ENCODE measurements around the gene CAMK1. TPM values are rescaled to one million over a fixed set of nuclear protein-coding genes. Genes with fewer than 3 reads are reported as not detected.
A peak's percentile ranks its signal among the peaks of the same experiment; 100 is the strongest.

CAMK1 gene
- total and polyA plus RNA-seq, 9 of the 15 experiments (the other 6 are each of a cell fraction or from before 2014, with no cell fraction given) = 0.23 to 10.7 (median 6.0) TPM

DNA sequence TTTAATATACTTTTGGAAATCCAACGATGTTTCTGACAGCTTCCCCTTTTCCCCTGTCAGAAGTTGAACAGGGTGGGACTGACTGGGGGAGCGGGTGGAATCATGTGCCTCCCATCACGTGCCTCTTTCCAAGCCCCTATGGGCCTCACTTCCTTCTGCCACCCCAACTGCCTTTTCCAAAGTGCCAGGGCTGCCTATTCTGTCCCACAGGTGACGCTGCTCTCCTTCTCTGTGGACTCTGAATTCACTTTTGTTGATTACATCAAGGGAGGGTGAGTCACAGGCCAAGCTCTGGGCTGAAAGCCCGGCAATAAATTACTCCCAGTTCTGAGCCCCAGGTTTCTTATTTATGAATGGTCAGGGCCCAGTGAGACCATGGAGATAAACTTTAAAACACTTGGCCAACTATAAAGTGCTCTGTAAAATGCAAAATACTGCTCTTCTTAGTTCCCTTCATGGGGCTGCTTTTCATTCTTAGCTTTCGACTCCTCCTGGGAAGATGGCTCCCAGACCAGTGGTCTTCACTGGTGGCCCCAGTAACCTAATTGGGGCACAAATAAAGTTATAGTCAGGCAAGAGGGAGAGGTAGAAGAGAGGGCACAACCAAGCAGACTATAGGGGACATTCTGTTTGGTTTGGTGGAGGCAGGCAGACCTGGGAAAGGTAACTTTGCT lies 53.8 kb downstream of the CAMK1 start (continued):
- TF ChIP-seq GTF2A2 (tag; IDR thresholded peaks at IDR 0.05) (no peak), E2F3 (CRISPR knock-in tag; IDR thresholded peaks at IDR 0.05) (peak; percentile 7; the same call in 1 of the 2 replicates), U2AF2 (optimal IDR thresholded peaks at IDR 0.05; ENCODE audit: low read depth, low read length) (no peak), KAT7 (CRISPR knock-in tag; IDR thresholded peaks at IDR 0.05; ENCODE audit: borderline replicate concordance) (no peak), ZBTB17 (CRISPR knock-in tag; IDR thresholded peaks at IDR 0.05) (no peak), SIN3A (IDR thresholded peaks at IDR 0.05; ENCODE audit: borderline replicate concordance in 2 of 2, control insufficient read depth in 1 of 2, low read depth in 2 of 2, low read length in 2 of 2) (no peak), ZNF75A (CRISPR knock-in tag; IDR thresholded peaks at IDR 0.05) (no peak), ZNF444 (CRISPR knock-in tag; IDR thresholded peaks at IDR 0.05) (no peak), SREBF1 (IDR thresholded peaks at IDR 0.05; ENCODE audit: borderline replicate concordance, low read depth, low read length) (no peak), NFIX (CRISPR knock-in tag; IDR thresholded peaks at IDR 0.05; ENCODE audit: low read depth) (no peak), MAZ (CRISPR knock-in tag; conservative IDR thresholded peaks at IDR 0.05 in 1 of 2, IDR thresholded peaks at IDR 0.05 in 1 of 2) (peak; percentile 58 to 81), KLF1 (tag; IDR thresholded peaks at IDR 0.05) (no peak), NFE2L1 (tag; IDR thresholded peaks at IDR 0.05; ENCODE audit: borderline replicate concordance, low read depth) (no peak), THRAP3 (IDR thresholded peaks at IDR 0.05; ENCODE audit: borderline replicate concordance) (no peak), MTF1 (CRISPR knock-in tag; IDR thresholded peaks at IDR 0.05; ENCODE audit: borderline replicate concordance) (no peak), ARID1B (IDR thresholded peaks at IDR 0.05) (peak; percentile 88), ZNF551 (CRISPR knock-in tag; IDR thresholded peaks at IDR 0.05) (no peak), RBM14 (IDR thresholded peaks at IDR 0.05; ENCODE audit: borderline replicate concordance, insufficient read depth, low read depth, low read length) (no peak), NFIC (IDR thresholded peaks at IDR 0.05) (peak; percentile 76), ZNF3 (CRISPR knock-in tag; IDR thresholded peaks at IDR 0.05) (no peak), ZNF197 (CRISPR knock-in tag; IDR thresholded peaks at IDR 0.05; ENCODE audit: low read depth) (no peak), RBM17 (IDR thresholded peaks at IDR 0.05; ENCODE audit: borderline replicate concordance, low read depth, low read length) (no peak), CBX8 (IDR thresholded peaks at IDR 0.05; ENCODE audit: borderline replicate concordance, extremely low read depth, low read depth, low read length, poor library complexity, severe bottlenecking) (no peak), ZC3H11A (IDR thresholded peaks at IDR 0.05; ENCODE audit: low read depth, low read length) (no peak), TRIM28 (IDR thresholded peaks at IDR 0.05) (no peak), POU5F1 (IDR thresholded peaks at IDR 0.05; ENCODE audit: borderline replicate concordance, low read depth, low read length, partially characterized antibody) (peak; percentile 28)
- TF ChIP-seq, protein P1, sequence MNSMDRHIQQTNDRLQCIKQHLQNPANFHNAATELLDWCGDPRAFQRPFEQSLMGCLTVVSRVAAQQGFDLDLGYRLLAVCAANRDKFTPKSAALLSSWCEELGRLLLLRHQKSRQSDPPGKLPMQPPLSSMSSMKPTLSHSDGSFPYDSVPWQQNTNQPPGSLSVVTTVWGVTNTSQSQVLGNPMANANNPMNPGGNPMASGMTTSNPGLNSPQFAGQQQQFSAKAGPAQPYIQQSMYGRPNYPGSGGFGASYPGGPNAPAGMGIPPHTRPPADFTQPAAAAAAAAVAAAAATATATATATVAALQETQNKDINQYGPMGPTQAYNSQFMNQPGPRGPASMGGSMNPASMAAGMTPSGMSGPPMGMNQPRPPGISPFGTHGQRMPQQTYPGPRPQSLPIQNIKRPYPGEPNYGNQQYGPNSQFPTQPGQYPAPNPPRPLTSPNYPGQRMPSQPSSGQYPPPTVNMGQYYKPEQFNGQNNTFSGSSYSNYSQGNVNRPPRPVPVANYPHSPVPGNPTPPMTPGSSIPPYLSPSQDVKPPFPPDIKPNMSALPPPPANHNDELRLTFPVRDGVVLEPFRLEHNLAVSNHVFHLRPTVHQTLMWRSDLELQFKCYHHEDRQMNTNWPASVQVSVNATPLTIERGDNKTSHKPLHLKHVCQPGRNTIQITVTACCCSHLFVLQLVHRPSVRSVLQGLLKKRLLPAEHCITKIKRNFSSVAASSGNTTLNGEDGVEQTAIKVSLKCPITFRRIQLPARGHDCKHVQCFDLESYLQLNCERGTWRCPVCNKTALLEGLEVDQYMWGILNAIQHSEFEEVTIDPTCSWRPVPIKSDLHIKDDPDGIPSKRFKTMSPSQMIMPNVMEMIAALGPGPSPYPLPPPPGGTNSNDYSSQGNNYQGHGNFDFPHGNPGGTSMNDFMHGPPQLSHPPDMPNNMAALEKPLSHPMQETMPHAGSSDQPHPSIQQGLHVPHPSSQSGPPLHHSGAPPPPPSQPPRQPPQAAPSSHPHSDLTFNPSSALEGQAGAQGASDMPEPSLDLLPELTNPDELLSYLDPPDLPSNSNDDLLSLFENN (IDR thresholded peaks at IDR 0.05; ENCODE audit: low read depth in 2 of 2, low read length in 2 of 2) = no peak
